HEK293 (cell line): ENCODE results near the gene SPOCK3.

Experiments used
- CTCF ChIA-PET: fragments of 350-600 bp; formaldehyde crosslinking; extraction: SDS; loops from one replicate; lab custom pipeline; 2021; ENCODE audit warnings: antibody characterized with exemption; lab: Yijun Ruan, JAX
- POLR2A ChIA-PET: fragments of 300-600 bp; formaldehyde crosslinking; extraction: SDS; loops from one replicate; lab custom pipeline; 2020; ENCODE audit warnings: antibody characterized with exemption, inconsistent platforms; lab: Yijun Ruan, JAX
- H3K27ac ChIP-seq: fragments of 200-500 bp; sonication (Bioruptor generic); 2 replicates; pipeline ENCODE4 v1.5.1; 2014; ENCODE audit warnings: low read depth, low read length, control low read depth, inconsistent platforms; ENCODE audit errors: extremely low read depth
- H3K36me3 ChIP-seq, 2 experiments: fragments of 200-500 bp in 1 of 2; sonication (Bioruptor generic) in 1 of 2; 1 replicate in 1 of 2; 2 replicates in 1 of 2; pipeline ENCODE4 v1.5.1; 2014 to 2017; ENCODE audit warnings: inconsistent platforms in 2 of 2, low read length in 2 of 2; ENCODE audit not compliant: control insufficient read depth in 2 of 2, insufficient read depth in 1 of 2
- H3K4me1 ChIP-seq: fragments of 200-500 bp; sonication (Bioruptor generic); 2 replicates; pipeline ENCODE4 v1.5.1; 2014; ENCODE audit warnings: mild to moderate bottlenecking, low read length, inconsistent platforms; ENCODE audit not compliant: control insufficient read depth, insufficient read depth
- H3K4me3 ChIP-seq: 2 replicates; pipeline ENCODE4 v1.5.1; 2011; ENCODE audit warnings: low read depth, mild to moderate bottlenecking, control low read depth, low read length, moderate library complexity
- H3K9me3 ChIP-seq: fragments of 200-500 bp; sonication (Bioruptor generic); 2 replicates; pipeline ENCODE4 v1.5.1; 2014; ENCODE audit warnings: low read depth, low read length, inconsistent platforms; ENCODE audit not compliant: control insufficient read depth, insufficient read depth
- GLIS1 ChIP-seq: fragments of 450-650 bp; formaldehyde crosslinking; IDR thresholded peaks from 2 replicates; pipeline ENCODE4 v1.5.1; 2016; ENCODE audit warnings: missing biosample characterization, missing genetic modification characterization
- MEIS1 ChIP-seq: sonication (generic); formaldehyde crosslinking; IDR thresholded peaks from 2 replicates; pipeline ENCODE4 v1.8.1; 2022; ENCODE audit warnings: missing genetic modification reagents, mild to moderate bottlenecking, borderline replicate concordance
- PATZ1 ChIP-seq: fragments of 450-650 bp; formaldehyde crosslinking; IDR thresholded peaks from 2 replicates; pipeline ENCODE4 v1.5.1; 2016; ENCODE audit warnings: missing biosample characterization, missing genetic modification characterization
- PRDM6 ChIP-seq: fragments of 450-650 bp; formaldehyde crosslinking; IDR thresholded peaks from 2 replicates; pipeline ENCODE4 v1.5.1; 2017; ENCODE audit warnings: missing biosample characterization, missing genetic modification characterization
- REPIN1 ChIP-seq: fragments of 450-650 bp; formaldehyde crosslinking; IDR thresholded peaks from 2 replicates; pipeline ENCODE4 v1.5.1; 2017; ENCODE audit warnings: missing biosample characterization, missing genetic modification characterization, low read depth
- ZFP69B ChIP-seq: fragments of 450-650 bp; formaldehyde crosslinking; IDR thresholded peaks from 2 replicates; pipeline ENCODE4 v1.5.1; 2016; ENCODE audit warnings: missing biosample characterization, missing genetic modification characterization
- ZIC2 ChIP-seq: fragments of 450-650 bp; formaldehyde crosslinking; IDR thresholded peaks from 2 replicates; pipeline ENCODE4 v1.5.1; 2016; ENCODE audit warnings: missing biosample characterization, missing genetic modification characterization
- ZNF10 ChIP-seq: fragments of 450-650 bp; formaldehyde crosslinking; IDR thresholded peaks from 2 replicates; pipeline ENCODE4 v1.5.1; 2017; ENCODE audit warnings: missing biosample characterization, missing genetic modification characterization
- ZNF148 ChIP-seq: fragments of 450-650 bp; formaldehyde crosslinking; IDR thresholded peaks from 2 replicates; pipeline ENCODE4 v1.5.0; 2017; ENCODE audit warnings: missing biosample characterization, missing genetic modification characterization, borderline replicate concordance
- ZNF202 ChIP-seq: fragments of 450-650 bp; formaldehyde crosslinking; IDR thresholded peaks from 2 replicates; pipeline ENCODE4 v1.5.1; 2016; ENCODE audit warnings: missing biosample characterization, missing genetic modification characterization, borderline replicate concordance
- ZNF223 ChIP-seq: fragments of 450-650 bp; formaldehyde crosslinking; IDR thresholded peaks from 2 replicates; pipeline ENCODE4 v1.5.1; 2016; ENCODE audit warnings: missing biosample characterization, missing genetic modification characterization
- ZNF311 ChIP-seq: fragments of 450-650 bp; formaldehyde crosslinking; IDR thresholded peaks from 2 replicates; pipeline ENCODE4 v1.5.1; 2017; ENCODE audit warnings: missing biosample characterization, missing genetic modification characterization, borderline replicate concordance
- ZNF335 ChIP-seq: fragments of 450-650 bp; formaldehyde crosslinking; conservative IDR thresholded peaks from 2 replicates; pipeline ENCODE4 v1.5.1; 2016; ENCODE audit warnings: missing biosample characterization, missing genetic modification characterization
- ZNF394 ChIP-seq: fragments of 450-650 bp; formaldehyde crosslinking; IDR thresholded peaks from 2 replicates; pipeline ENCODE4 v1.5.1; 2016; ENCODE audit warnings: missing biosample characterization, missing genetic modification characterization, mild to moderate bottlenecking, moderate library complexity, borderline replicate concordance
- ZNF555 ChIP-seq: fragments of 450-650 bp; formaldehyde crosslinking; conservative IDR thresholded peaks from 2 replicates; pipeline ENCODE4 v1.5.1; 2017; ENCODE audit warnings: missing biosample characterization, mild to moderate bottlenecking, missing genetic modification characterization, inconsistent platforms
- ZNF560 ChIP-seq: fragments of 450-650 bp; formaldehyde crosslinking; IDR thresholded peaks from 2 replicates; pipeline ENCODE4 v1.5.1; 2017; ENCODE audit warnings: missing biosample characterization, missing genetic modification characterization, borderline replicate concordance
- ZXDB ChIP-seq: fragments of 450-650 bp; formaldehyde crosslinking; IDR thresholded peaks from 2 replicates; pipeline ENCODE4 v1.5.1; 2016; ENCODE audit warnings: missing biosample characterization, missing genetic modification characterization

The SPOCK3 gene

DNA sequence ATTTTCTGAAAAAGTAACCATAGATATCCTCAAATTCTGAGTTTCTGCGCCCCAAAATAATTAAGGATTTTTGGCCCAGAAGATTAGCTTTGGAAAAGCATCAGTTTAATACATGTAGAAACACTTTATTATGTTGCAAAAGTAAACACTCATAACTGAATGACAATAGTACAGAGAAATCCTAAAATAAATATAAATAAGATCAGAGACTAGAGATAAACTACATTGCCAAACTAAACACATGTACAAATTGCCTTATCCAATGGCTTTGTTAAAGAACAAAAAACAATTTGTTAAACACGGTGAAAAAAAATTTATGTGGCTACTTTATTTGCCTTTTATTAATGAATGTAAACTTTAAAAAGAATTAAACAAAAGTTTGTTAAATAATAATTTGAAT, 17.5 kb downstream of the SPOCK3 start:
- no peak overlapping the region for H3K27ac ChIP-seq
- CTCF ChIA-PET, result no interaction called here
- POLR2A ChIA-PET, result no interaction called here

DNA sequence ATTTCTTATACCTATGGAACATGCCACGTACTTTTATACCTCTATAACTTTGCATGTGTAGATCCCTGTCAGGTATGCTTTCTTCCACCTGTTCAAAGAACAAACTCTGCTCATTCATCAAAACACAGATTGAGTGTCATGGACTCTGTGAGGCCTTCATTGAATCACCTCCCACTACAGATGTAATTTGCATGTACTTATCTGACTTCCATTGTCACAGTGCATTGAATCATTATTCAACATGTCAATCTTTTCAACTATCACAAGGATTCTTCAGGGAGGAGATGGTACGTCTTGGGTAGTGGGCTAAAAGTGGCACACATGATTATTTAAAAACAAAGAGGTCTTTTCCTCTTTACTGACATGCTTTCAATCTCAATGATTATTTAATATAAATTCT, 24.1 kb downstream of the SPOCK3 start:
- Histone ChIP-seq H3K4me1 (no peaks in the 10 kb centered on the region), H3K27ac (no peak overlapping the region), H3K9me3 (no peaks in the 10 kb centered on the region), H3K4me3 (no peak overlapping the region), H3K36me3 (no peaks in the 10 kb centered on the region)
- no peak for TF ChIP-seq ZNF148
- no peak for TF ChIP-seq REPIN1
- TF ChIP-seq ZNF394 (tag by site-specific recombination), result no peak
- TF ChIP-seq ZNF560 (tag by site-specific recombination), result no peak
- ChIA-PET POLR2A (no interaction called here), CTCF (no interaction called here)

More for the DNA sequence above, 17.5 kb downstream of the SPOCK3 start:
- H3K36me3 ChIP-seq, result no peaks in the 10 kb centered on the region
- no peak for TF ChIP-seq ZNF202
- TF ChIP-seq ZNF555, result no peak
- no peak for TF ChIP-seq PRDM6 (tag by site-specific recombination)
- TF ChIP-seq ZNF560 (tag by site-specific recombination), result no peak
- no peak for TF ChIP-seq ZFP69B (tag by site-specific recombination)
- no peak for TF ChIP-seq ZNF311
- TF ChIP-seq GLIS1 (tag by site-specific recombination), result no peak
- no peak for TF ChIP-seq MEIS1
- no peak for TF ChIP-seq ZNF223 (tag by site-specific recombination)
- TF ChIP-seq PATZ1 (tag by site-specific recombination), result no peak
- no peak for TF ChIP-seq ZNF335 (tag by site-specific recombination)
- no peak for TF ChIP-seq ZIC2 (tag by site-specific recombination)
- no peak for TF ChIP-seq ZXDB
- no peak for TF ChIP-seq ZNF10 (tag by site-specific recombination)
- no peak overlapping the region for H3K4me3 ChIP-seq
- no peaks in the 10 kb centered on the region for H3K9me3 ChIP-seq
- no peaks in the 10 kb centered on the region for H3K4me1 ChIP-seq
